ENCODE results near the gene PRKCH.

Gene PRKCH

GRCh38 chr14:61429316-61429715 is 107.9 kb downstream of the PRKCH start:
- no peak for DNase-seq (ENCODE audit: low spot score)

GRCh38 chr14:61430066-61430757 is 108.8 kb downstream of the PRKCH start:
- peak; percentile 59 for DNase-seq (ENCODE audit: low spot score)

- peak; percentile 13 for DNase-seq (ENCODE audit: low spot score)
Measured at GRCh38 chr14:61433169-61433568, 111.8 kb downstream of the PRKCH start.

- DNase-seq (ENCODE audit: low spot score), result no peak
Measured at GRCh38 chr14:61433828-61434227, 112.4 kb downstream of the PRKCH start.

GRCh38 chr14:61434311-61434710 is 112.9 kb downstream of the PRKCH start:
- no peak for DNase-seq (ENCODE audit: low spot score)

- no peak for DNase-seq (ENCODE audit: low spot score)
Measured at GRCh38 chr14:61435563-61436337, 114.4 kb downstream of the PRKCH start.

GRCh38 chr14:61437381-61437780 is 116.0 kb downstream of the PRKCH start:
- no peak for DNase-seq (ENCODE audit: low spot score)

- DNase-seq (ENCODE audit: low spot score), result no peak
Measured at GRCh38 chr14:61438036-61438435, 116.7 kb downstream of the PRKCH start.

- DNase-seq (ENCODE audit: low spot score), result no peak
Measured at GRCh38 chr14:61438497-61438859, 117.1 kb downstream of the PRKCH start.

- DNase-seq (ENCODE audit: low spot score), result peak; percentile 64
Measured at GRCh38 chr14:61438860-61439765, 117.7 kb downstream of the PRKCH start.

- no peak for DNase-seq (ENCODE audit: low spot score)
Measured at GRCh38 chr14:61439779-61440418, 118.5 kb downstream of the PRKCH start.

GRCh38 chr14:61443481-61443880 is 122.1 kb downstream of the PRKCH start:
- no peak for DNase-seq (ENCODE audit: low spot score)

- no peak for DNase-seq (ENCODE audit: low spot score)
Measured at GRCh38 chr14:61444215-61444768, 122.9 kb downstream of the PRKCH start.

- no peak for DNase-seq (ENCODE audit: low spot score)
Measured at GRCh38 chr14:61451491-61451890, 130.1 kb downstream of the PRKCH start.

GRCh38 chr14:61451891-61452400 is 130.6 kb downstream of the PRKCH start:
- no peak for DNase-seq (ENCODE audit: low spot score)

GRCh38 chr14:61452452-61452851 is 131.1 kb downstream of the PRKCH start:
- no peak for DNase-seq (ENCODE audit: low spot score)

- no peak for DNase-seq (ENCODE audit: low spot score)
Measured at GRCh38 chr14:61453103-61453767, 131.9 kb downstream of the PRKCH start.

- DNase-seq (ENCODE audit: low spot score), result peak; percentile 23
Measured at GRCh38 chr14:61454545-61454944, 133.2 kb downstream of the PRKCH start.

- no peak for DNase-seq (ENCODE audit: low spot score)
Measured at GRCh38 chr14:61455351-61455750, 134.0 kb downstream of the PRKCH start.

GRCh38 chr14:61456720-61457119 is 135.3 kb downstream of the PRKCH start:
- DNase-seq (ENCODE audit: low spot score), result peak; percentile 79

- no peak for DNase-seq (ENCODE audit: low spot score)
Measured at GRCh38 chr14:61458766-61459165, 137.4 kb downstream of the PRKCH start.
